ENCODE measurements around the gene PAQR5.
A peak's percentile ranks its signal among the peaks of the same experiment; 100 is the strongest.
"Not testable (repeated sequence)": the region's sequence is repeated elsewhere in the genome, so short reads cannot be mapped to it uniquely, and the experiment has no call there.

Gene PAQR5

DNA sequence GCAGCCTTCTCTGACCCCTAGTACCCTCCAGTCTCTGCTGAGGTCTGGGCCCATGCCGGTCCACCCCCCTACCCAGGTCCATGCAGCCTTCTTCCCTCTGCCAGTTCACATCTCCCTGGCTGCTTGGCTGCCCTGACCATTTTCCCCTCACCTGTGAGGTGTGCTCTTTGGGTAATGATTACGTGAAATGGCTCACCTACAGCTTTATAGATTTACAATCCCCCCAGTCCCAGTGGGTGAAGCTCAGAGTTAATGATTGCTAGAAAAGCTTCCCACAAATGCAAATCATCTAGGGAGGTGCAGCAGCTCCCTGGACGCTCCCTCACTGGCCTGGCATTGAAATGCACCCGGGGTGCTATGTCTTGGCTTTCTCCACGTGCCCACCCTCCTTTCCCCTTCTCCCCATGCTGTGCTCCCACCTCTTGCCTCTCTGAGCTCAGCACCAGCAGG is 18.7 kb downstream of the PAQR5 start:
- DNase-seq: no peak

DNA sequence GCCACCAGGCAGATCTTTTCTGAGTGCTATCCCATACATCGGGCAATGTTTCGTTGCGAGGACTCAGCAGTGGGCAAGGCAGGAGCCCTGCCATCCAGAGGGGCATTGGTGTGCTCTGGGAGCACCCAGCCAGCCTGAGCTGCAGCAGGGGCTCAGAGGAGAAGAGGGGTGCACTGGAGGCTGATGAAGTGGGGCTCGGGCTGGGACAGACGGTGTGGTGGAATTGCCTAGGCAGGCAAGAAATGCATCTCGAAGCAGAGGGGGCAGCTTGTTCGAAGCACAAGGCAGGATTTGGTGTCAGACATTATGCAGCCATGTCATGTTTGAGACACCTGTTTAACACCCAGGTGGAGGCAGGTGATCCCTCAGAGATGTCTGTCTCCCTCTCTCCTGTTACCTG is 19.3 kb downstream of the PAQR5 start:
- DNase-seq: no peak

DNA sequence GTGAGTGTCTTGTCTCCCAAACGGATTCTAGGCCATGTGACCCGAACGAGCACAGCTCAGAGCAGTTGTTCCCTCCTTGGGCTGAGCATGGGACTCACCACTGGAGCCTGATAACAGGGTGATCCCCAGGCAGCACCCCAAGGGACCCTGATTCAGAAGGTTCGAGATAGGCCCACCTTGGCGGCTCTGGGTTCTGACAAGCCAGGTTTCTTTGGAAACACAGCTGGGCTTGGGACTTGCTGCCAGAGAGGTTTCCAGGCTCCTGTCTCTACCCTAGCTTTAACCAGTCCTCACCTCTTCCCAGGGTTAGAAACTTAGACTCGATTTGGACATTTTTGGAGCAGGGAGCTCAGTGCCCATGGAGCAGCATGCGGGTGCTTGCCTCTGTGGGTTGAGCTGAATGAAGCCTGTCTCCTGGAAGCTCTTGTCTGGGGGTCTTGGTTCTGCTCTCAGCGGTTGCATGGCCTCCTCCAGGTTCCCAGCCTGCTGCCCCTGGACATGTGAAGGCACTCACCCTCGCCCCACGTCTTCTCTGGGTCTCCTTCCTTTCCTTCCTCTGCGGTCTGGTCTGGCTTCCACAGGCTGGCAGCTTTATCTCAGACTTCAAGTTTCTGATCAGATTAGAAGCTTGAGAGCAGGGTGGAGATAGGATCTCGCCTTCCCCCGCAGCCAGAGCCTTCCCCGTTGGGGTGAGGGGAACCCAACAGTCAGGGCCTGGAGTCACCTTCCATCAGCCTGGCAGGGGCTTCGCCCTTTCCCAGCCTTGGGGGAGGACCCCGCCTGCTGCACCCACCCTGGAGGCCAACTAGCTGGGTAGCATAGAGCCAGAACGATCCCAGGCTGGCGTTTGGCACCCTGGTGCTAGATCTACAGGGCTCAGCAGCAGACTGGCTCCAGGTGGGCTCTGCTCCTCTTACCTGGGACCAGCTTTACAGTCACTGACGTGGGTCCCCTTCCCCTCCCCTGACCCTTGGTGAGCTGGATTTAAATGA is 21.0 kb downstream of the PAQR5 start:
- DNase-seq: no peak

DNA sequence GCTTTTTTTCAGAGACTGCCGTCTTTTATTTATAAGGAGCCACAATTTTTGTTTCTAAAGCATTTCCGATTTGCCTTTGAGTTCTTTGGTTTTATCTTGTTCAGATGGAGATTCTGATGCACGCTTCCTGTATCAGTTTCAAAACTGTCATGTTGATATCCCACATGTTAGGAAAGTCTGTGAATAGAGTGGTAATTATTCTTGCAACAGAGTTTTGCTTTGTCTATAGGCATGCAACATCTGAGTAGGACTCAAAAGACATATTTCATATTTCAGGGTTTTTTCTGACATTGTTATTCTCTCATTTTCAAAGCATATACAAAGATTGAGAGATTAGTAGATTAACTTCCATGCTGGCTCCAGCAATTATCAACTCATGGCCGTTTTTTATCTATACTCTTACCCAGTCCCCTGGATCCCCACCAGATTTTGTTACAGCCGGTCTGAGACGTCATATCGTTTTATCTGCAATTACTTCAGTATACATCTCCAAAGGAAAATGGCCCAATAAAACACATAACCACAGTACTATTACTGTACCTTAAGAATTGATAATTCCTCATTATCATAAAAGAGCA is 22.4 kb downstream of the PAQR5 start:
- DNase-seq: no peak

GRCh38 chr15:69323893-69324430 is 25.2 kb downstream of the PAQR5 start:
- DNase-seq: no peak

DNA sequence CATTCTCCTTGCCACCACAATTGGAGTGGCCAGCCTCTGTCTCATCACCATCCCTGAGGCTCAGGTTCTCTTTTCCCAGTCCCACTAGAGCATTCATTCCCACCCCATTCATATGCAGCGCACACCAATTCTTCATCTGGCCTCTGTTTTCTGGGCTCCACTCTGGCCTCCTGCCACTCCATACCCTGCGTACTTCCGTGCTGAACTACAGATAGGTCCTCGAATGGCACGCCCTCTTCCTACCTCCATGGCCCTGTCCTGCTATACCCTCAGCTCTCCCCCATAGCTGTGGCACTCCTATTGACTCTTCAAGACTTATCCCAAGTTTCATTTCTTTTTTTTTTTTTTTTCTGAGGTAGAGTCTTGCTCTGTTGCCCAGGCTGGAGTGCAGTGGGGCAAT is 25.9 kb downstream of the PAQR5 start:
- DNase-seq: no peak

- DNase-seq: peak; percentile 48
Observed at GRCh38 chr15:69325456-69325971, 26.8 kb downstream of the PAQR5 start.

DNA sequence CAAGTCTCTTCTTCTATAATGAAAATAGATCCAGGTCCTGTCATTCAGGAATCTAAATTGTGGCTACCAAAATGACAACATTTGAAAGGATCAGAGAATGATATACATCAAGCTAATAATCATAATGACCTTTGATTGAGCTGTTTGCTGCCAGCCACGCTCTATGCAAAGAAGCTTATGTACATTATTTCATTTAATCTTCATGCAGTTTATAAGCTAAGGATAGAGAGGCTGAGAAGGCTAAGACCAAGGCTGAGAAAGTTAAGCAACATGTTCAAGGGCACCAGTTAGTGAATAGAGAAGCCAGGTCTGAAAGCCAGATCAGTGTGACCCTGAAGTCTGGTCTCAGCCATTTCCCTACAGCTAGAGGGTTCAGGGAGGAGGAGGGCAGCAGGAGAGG is 29.4 kb downstream of the PAQR5 start:
- DNase-seq: no peak

DNA sequence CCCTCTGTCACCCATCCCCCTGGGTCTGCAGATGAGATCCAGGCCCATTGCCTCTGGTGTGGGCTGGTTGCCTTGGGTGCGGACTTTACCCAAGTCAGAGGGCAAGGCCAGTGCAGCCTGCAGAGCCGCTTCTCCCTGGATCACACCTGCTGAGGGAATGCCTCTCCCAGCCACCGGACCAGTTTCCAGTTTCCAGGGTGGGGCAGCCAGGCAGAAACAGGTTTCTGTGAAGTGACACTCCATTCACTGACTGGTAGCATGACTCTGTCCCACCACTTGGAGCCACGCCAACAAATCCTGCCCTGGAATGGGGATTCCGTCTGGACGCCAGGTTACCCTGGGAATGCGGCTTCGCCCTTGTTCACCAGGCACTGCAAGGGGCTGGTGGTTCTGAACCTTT is 30.0 kb downstream of the PAQR5 start:
- peak; percentile 8 for DNase-seq

GRCh38 chr15:69337138-69337537 is 38.4 kb downstream of the PAQR5 start:
- no peak for DNase-seq

DNA sequence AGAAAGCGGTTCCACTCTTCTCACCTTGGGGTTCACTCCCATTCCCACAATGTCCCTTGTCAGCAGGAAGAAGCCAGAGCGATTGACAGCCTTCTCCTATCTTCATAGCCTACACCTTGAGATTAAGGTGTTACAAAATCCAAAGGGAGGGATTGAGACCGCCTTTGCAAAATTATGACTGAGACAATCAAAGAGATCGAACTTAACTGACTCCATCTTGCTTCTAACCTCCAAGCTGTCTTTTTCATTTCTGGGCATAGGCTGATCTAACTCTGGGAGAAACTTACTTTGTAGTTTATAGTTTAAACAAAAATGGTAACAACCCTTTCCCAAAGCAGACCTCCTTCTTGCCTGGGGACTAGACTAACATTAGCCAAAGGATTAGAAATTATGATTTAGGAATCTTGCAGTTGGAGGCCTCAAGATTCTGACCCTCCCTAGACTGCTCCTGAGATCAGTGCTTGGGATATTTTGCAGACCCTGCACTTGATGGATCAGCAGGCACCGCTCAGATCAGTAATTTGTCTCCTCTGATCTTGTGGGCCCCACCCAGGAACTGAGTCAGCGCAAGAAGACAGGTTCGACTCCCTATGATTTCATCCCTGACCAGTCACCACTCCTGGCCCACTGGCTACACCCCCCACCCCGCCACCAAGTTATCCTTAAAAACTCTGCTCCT is 40.0 kb downstream of the PAQR5 start:
- DNase-seq: no peak

DNA sequence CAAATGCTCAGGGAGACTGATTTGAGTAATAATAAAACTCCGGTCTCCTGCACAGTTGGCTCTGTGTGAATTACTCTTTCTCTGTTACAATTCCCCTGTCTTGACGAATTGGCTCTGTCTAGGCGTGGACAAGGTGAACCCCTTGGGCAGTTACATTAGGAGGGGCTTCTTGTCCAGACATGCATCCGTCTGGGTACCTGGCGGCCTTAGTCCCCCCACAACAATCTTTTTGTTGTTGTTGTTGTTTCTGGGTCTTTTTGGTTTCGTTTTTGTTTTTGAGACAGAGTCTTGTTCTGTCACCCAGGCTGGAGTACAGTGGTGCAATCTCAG is 40.5 kb downstream of the PAQR5 start:
- not testable (repeated sequence) for DNase-seq

GRCh38 chr15:69340243-69340900 is 41.7 kb downstream of the PAQR5 start:
- DNase-seq: no peak

DNA sequence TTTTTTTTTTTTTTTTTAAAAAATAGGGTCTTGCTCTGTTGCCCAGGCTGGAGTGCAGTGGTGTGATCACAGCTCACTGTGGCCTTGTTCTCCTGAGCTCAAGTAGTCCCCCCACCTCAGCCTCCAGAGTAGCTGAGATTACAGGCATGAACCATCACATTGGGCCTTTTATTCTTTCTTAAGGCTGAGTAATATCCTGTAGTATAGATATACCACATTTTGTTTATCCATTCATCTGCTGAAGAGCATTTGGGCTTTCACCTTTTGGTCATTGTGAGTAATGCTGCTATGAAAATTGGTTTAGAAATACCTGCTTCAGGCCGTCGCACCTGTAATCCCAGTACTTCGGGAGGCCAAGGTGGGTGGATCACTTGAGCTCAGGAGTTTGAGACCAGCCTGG is 42.6 kb downstream of the PAQR5 start:
- DNase-seq: no peak

DNA sequence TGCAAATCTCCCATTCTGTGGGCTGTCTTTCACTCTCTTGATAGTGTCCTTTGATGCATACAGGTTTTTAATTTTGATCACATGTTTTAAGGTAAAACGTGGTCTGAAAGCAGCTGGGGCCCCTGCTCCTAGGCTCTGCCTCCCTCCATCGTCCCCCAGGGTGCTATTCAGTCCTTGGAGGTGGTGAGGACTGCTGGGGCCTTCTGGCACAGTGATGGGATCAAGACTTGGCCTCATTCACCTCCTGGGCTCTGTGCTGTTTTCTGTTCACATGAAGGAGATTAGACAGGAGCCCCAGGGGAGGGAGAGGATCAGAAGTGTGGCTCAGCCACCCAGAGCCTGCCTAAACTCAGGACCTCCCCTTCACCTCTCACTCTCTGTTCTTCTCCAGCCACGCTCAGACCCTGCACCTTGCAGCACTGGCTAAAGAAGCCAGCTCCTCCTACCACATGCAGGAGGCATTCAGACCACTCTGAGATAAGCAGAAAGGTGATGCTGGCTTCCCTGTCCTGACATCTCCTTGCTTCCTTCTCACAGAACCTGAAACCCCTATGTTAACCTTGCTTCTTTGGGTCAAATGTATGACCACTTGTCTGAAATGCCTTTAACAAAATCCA is 43.9 kb downstream of the PAQR5 start:
- no peak for DNase-seq

- DNase-seq: no peak
Observed at GRCh38 chr15:69343133-69343532, 44.4 kb downstream of the PAQR5 start.

GRCh38 chr15:69344238-69344637 is 45.5 kb downstream of the PAQR5 start:
- DNase-seq: no peak

GRCh38 chr15:69346112-69346511 is 47.4 kb downstream of the PAQR5 start:
- no peak for DNase-seq

GRCh38 chr15:69351333-69351732 is 52.6 kb downstream of the PAQR5 start:
- no peak for DNase-seq

DNA sequence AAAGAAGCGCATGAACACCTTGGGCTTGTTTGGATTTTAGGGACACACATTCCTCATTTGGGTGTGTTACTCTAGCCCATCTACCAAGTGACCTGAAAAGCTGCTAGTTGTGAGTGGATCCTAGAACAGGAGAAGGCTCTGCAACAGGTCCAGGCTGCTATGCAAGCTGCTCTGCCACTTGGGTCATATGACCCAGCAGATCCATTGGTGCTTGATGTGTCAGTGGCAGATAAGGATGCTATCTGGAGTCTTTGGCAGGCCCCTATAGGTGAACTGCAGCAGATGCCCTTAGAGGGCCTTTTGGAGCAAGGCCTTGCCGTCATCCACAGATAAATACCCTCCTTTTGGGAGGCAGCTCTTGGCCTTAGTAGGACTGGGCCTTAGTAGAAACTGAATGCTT is 53.2 kb downstream of the PAQR5 start:
- no peak for DNase-seq

DNA sequence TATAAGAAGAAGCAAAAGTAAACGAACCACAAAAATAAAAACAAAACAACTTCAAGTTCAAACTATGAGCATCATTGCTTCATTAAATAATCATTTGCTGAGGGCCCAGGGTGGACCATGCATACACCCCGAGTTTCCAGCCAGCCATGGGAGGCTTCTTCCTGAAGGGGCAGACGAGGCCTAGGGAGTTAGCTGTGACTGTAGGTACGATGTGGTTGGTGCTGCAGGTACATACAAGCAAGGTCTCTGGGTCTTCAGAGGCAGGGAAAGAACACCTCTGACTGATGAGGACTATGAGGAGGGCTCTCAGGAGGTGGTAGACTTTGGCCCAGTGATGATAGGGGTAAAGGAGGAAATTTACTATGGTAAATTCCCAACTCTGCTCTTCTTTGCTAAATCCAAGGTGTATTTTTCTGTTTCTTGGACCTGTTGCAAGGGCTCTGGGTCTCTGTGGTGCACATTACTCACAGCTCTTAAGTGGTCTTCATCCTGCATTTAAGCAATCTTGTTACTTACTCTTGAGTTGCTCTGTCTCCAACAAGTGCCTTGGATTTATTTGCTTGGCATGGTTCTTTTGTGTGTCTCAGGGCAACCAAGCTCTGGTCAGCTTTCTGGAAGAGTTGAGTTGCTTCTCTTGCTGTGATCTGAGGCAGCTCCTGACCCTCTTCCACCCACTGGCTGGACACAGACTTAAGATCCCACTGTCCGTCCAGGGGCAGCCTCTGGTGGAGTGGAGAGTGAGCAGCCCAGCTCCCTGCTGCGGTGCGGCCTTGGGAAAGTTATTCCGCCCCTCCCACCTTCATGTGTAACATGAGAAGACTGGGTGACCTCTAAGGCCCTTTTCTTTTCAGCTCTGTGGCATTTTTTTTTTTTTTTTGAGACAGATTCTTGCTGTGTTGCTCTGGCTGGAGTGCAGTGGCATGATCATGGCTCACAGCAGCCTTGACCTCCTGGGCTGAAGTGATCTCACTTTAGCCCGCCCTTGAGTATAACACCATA is 59.4 kb downstream of the PAQR5 start:
- DNase-seq: no peak
